Nucleus accumbens (tissue), 56 donors: ENCODE data around the gene ZPBP2.

Source experiments
- DNase-seq, 56 donors: peaks; one replicate each; lab custom pipeline; 2025; lab: John Stamatoyannopoulos, UW

ZPBP2 gene

DNA sequence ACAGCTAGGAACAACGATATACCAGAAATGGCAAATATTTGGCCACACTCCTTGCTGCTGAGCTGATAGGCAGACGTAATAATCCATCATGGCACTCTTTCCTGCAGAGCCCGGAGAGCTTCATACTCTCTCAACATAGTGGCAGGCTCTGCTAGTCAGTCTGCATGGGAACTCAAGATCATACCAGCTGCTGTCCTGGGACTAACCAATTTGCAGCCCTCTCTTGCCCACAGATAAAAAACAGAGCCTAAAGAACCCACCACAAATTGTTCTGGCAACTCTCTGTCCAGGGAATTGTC, 36.9 kb downstream of the ZPBP2 start:
- no peak for DNase-seq

DNA sequence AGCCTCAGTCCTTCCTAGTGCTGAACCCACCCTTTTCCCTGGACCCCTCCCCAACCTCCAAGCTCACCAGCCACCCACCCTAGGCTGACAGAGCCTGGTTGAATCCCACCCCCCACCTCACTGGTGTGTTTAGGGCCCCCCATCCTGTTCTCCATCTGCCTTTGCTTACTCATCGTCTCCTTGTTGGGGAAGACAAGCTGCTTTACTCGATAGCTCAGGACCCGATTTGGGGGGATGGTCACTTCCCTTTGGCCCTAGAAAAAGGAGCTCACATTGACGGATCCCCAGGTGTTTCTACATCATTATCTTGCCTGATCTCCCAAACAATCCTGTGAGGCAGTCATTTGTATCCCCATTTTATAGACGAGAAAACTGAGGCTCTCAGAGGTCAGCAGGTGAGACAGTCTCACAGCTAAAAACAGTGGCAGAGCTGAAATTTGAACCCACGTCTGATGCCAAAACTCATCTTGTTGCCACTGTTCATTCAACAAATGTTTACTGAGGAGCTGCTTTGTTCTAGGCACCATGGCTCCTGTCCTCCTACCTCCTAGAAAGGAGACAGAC, 40.9 kb downstream of the ZPBP2 start:
- no peak for DNase-seq

DNA sequence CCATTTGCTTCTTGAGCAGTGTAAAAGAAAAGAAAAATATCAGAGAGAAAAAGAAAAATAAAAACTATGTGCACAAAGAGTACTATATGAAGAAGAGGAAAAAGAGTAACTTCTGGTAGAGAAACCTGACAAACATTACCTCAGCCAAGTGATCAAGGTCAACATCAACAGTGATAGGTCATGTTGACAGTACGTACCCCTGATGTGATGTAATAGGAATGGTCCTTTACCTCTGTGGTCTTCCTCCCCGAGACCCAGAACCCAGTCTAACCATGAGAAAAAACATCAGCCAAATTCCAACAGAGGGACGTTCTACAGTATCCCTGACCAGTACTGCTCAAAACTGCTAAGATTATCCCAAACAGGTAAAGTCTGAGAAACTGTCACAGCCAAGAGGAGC, 46.0 kb downstream of the ZPBP2 start:
- no peak for DNase-seq

DNA sequence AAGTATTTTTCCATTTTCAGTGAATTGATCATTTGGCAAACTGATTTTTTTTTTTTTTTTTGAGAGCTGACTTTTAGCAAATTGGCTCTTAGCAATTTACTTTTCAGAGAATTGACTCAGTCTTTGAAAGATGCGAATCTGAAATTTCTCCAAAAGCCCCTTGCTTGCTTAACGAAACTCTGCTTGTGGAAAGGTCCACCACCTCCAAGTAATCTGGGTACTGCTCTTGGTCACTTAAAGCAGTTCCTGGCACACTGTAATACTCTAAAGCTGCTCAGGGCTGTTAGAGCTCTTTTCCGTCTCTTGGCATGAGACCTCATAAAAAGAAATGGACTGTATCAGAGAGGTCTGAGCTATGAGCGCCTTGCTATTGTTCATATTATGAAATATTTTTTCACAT, 47.6 kb downstream of the ZPBP2 start:
- no peak for DNase-seq

DNA sequence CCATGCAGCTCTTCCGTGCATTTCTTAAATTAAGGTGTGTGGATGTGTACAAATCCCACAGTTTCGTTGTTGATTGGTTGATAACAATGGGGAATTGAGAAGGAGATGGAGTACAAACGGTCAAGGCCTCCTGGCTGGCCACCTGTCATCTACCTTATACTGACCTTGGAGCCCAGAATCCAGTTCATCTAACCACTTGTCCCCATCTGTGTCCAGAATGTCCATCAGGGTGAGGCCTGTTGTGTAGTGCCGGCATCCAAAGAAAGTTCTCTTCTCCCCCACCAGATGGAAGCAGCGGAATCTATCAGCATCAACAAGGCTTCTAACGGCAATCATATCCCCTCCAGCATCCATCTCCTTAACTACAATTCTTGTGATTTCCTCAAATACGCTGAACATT, 48.9 kb downstream of the ZPBP2 start:
- no peak for DNase-seq

DNA sequence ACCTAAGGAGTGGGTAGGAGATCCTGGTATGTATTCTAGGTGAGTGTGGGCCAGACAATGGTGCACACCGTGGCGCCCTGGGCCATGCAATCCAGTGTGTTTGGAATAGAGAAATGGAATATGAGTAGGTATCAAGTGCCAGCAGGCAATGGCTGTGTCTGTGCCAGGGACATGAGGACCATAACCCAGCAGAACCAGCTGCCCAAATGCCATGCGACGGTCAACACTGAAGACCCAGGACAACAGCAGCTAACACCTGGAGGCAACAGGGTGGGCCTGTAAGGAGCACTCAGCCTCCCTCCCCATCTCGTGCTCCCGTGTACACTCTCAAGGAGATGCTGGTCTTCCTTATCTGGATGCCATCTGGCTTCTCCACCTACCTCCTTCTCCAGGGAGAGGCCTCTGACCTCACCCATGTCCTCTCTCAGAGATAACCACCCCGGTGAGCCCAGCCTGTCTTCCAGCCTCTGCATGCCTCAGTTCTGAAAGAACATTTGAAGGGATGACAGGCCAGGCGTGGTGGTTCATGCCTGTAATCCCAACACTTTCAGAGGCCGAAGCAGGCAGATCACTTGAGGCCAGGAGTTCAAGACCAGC, 51.2 kb downstream of the ZPBP2 start:
- DNase-seq, result no peak

DNA sequence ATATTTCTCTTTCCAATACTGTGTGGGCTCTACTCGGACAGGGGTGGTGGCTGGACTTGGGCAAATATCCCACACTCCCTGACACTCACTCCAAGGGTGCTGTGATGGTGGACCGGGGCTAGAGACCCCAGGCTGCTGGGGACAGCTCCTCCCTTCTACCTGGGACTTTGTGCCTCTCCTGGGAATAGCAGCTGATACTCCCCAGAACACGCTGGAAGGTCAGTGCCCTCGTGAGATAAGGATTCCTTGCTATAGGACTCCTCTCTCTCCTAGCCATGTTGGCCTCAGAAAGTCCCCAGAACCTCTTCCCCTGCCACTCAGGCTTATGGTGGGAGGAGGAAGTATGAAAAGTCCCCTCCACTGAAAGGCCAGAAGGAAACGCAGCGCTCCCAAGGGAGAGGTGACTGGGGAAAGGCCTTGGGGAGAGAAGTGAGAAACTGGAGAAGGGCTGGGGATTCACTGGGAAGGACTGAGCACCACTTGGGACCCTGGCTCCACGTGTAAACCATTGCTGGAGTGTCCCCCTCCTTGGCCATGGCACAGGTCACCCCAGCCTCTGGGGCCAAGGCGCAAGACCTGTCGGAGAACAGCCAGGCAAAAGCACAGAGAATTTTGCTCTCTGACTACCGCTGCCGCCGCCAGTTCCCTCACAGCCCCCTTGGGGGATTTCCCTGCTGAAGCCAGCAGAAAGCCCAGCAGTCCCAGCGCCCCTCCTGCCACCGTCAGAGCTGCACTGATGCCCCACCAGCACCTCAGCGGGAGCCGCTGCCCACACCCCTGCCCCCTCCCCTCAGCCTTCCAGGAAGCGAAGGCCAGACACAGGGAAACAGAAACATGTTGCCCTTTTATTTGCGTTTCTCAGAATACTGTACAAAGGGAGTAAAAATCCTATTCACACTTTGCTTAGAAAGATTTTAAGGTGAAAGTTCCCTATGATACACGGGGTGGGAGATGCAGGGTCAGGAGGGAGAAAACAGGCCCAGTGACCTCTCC, 52.5 kb downstream of the ZPBP2 start:
- DNase-seq, result no peak

DNA sequence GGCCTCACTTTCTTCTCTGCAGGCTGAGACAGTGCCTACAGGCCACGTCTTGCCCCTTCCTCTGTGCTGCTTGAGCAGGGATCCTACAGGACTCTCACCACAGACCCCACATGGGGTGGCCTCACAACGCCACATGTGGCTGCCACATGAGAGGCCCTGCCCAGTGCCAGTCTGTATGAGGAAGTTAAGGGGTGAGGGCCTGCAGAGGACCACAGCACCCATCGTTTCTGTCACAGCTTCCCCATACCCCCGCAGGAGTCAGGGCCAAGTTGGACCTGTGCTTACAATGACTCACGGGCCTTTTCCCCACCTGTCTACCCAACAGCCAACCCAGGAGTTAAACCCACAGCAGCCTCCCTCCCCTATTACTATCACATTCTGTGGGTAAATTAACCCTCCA, 53.3 kb downstream of the ZPBP2 start:
- DNase-seq, result peak in 8 of 56 donors; percentile 2 to 32 (median 14)

DNA sequence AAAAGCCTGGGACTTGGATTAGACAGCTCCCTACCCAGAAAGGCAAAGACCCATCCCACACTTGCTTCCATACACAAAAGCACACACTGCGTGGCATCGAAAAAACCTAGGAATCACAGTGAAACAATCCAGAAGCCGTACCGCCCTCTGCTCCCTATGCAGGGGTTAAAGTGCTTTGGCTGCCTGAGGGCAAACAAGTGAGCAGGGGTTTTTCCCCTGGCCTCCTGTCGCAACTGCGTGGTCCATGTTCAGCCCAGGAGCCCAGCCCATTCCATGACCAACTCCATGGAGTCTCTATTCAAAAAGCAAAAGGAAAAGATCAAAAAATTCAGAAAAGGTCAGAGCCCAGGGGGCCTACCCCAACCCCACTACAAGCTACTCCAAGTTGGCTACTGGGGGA, 54.0 kb downstream of the ZPBP2 start:
- DNase-seq, result no peak

DNA sequence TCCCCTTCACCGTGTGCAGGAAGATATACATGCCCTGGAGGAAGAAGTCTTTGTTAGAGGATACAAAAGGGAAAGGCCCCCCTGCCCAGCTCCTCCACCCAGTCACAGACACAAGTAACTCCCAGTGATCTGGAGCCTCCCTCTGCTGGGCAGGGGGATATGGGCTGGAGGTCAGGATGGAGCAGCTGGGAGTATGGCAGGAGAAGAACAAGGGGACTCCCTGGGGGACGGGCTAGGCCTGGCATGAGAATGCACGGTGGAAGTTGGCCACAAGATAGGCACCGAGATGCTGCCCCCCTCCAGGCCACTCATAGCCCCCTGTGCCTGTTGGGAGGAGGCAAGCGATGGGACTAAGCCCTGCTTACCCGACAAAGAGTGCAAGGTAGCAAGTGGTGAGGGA, 55.2 kb downstream of the ZPBP2 start:
- DNase-seq, result no peak

DNA sequence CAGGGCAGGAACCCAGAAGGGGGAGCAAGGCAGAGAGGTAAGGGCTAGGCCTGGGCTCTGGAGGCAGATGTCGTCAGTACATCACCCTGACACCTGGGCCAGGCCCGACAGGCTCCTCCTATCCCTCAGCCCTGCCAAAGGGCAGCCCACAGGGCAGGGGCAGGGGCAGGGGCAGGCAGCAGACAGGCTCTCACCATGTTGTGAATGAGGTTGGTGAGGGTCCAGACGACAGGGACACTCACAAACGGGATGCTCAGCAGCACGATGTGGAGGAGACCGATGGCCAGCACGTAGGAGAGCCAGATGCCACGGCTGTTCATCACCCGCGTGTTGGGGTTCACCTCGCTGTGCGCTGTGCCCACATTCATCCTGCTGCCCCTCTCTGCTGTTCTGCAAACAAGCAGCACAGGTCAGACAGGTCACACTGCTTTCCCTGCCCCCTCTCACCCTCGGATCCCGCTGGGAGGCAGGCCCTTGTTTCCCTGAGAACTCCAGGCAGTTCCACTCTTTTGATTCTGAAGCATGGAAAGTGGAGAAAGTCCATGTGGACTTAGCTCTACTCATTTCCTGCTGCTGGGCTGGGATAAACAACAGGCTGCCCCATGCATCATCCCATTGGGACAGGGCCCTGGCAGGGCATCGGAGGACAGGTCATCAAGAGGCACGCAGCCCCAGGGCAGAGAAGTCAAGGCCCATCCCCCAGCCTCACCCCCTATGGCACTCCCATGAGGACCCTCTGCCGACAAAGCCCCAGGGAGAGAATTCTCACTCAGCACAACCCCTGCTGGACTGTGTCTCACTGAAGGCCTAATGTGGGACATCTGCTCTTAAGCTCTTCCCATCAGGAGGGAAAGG, 56.1 kb downstream of the ZPBP2 start:
- no peak for DNase-seq

DNA sequence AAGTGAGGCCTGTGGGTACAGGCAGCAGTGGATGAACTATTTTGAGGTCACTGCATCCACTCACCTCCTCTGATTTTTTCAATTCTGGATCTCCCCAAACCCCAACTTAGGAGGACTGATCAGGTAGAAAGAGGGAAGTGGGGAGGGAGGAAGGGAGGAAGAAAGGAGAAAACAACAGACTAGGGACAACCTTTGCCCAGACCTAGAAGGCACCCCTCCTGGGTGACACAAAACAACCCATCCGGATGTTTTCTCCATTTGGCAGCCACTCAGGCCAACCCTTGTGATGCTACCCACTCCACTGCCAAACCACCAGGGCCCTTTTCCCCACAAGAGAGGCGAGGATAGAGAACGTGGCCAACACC, 56.7 kb downstream of the ZPBP2 start:
- no peak for DNase-seq

DNA sequence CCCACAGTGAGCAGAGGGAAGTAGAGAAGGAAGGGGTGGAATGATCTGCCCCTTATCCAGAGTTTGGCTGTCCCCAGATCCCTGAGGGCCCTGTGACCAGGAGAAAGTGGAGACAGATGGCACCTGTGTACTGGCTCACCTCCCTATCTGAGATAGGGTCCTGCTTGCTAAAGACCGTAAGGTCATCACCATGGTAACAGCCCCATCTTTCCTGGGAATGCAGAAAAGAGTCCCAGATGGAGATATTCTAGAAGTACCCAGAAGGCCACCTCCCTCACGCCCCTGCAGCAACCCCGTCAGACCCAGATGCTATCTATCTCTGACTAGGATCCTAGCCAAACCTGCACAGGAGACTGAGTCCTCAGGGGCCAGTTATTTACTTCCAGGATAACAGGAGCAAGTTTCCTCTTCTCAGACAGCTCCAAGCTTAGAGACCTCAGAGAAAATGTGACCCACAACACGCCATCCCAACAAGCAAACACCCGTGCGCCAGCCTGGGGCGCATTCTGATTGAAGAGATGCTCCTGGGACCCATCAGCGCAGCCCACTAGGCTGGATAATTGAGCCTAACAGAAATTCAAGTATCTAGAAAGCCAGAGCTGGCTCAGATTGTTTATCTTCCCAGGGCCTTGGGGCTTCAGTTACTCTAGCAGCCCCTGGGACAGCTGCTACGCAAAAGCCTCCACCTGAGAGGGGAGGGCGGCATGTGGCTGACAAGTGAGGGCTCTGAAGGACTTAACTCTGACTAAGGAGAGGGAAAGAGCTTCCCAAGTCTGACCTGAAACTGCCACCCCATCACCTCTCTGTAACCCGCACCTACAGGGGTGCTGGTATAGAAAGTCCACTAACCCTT, 57.5 kb downstream of the ZPBP2 start:
- no peak for DNase-seq

DNA sequence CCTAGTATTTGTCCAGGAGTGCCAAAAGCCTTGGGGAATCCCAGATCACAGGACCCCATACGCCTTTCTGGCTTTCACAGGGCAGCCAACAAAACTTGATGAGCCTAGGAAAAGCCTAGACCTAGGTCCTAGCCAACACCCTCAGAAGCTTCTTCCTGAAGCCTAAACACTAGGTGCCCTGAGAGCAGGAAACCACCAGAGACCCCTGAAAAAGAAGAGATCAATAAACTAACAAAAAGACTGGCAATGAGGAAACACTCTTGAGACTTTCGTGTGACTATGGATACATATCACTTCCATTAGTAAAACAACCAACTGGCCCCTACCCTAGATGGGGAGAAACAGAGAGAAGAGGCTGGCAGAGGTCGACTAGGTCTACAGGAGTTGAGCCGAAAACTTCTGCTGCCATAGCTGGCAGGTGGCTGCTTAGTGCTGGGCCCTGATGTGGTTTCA, 58.2 kb downstream of the ZPBP2 start:
- no peak for DNase-seq

DNA sequence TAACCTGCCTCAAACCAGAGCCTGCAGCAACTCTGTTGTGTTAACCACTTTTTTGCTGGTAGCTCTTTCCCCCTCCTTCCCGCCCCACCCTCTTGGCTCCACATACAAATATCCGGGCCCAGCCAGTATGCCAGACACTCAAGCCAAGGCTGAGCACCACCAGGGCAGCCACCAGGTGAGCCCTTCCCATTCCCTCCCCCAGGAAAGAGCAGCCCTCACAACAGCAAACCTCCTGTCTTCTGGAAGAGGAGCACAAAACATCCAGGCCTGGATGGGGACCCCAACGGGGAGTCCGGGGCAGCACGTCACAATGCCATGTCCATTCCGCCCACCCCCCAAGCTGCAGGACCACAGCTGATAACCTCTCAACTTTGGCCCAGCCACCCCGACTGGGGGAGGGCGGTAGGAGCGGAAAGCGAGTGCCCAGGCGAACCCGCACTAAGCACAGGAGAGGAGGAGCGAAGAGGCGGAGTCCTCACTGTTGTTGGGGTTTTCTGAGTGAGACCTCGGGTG, 58.6 kb downstream of the ZPBP2 start:
- peak in 6 of 56 donors; percentile 28 to 56 (median 44) for DNase-seq
